Endothelial cell of umbilical vein (primary cell): ENCODE results near the gene TDRD5. TPM values are rescaled to one million over a fixed set of nuclear protein-coding genes. Genes with fewer than 3 reads are reported as not detected.

Experiments
- BruUV-seq: library from RNA; stranded (reverse); fragments of 400-500 nt; replicated peaks from 2 replicates; lab custom pipeline; 2021; lab: Mats Ljungman, UMichigan
- CTCF ChIA-PET: fragments of 300-600, 350-600 bp; sonication (Branson Sonifier 250); formaldehyde crosslinking; loops from one replicate; lab custom pipeline; 2021; ENCODE audit warnings: antibody characterized with exemption, inconsistent platforms; lab: Charles Lee
- POLR2A ChIA-PET: fragments of 300-600, 350-600 bp; sonication (Branson Sonifier 250); formaldehyde crosslinking; loops from one replicate; lab custom pipeline; 2021; ENCODE audit warnings: antibody characterized with exemption, inconsistent platforms; lab: Charles Lee
- DNase-seq: peaks from one replicate; pipeline ENCODE4 v3.0.0-alpha.2; 2011; ENCODE audit warnings: low read depth, low spot score
- FAIRE-seq: peaks from 2 replicates; lab custom pipeline; 2011; peaks lifted over from hg19 to GRCh38; lab: Jason Lieb, UNC
- H2AFZ ChIP-seq: 2 replicates; pipeline ENCODE4 v1.6.0; 2012; ENCODE audit warnings: low read depth, low read length, control low read depth, inconsistent platforms
- H3K27ac ChIP-seq: 2 replicates; pipeline ENCODE4 v1.5.1; 2011; ENCODE audit warnings: low read depth, mild to moderate bottlenecking, control low read depth, low read length, moderate library complexity; ENCODE audit not compliant: insufficient read depth
- H3K27me3 ChIP-seq, 2 experiments: 2 replicates each; pipeline versions ENCODE4 v1.6.0 to v1.6.1; 2011; ENCODE audit warnings: low read length in 2 of 2, mixed read lengths in 1 of 2; ENCODE audit not compliant: control insufficient read depth in 2 of 2, insufficient read depth in 2 of 2
- H3K36me3 ChIP-seq, 2 experiments: 2 replicates in 1 of 2; 3 replicates in 1 of 2; pipeline ENCODE4 v1.5.1; 2011; ENCODE audit warnings: low read length in 2 of 2, mild to moderate bottlenecking in 1 of 2, moderate library complexity in 1 of 2; ENCODE audit not compliant: control insufficient read depth in 2 of 2, insufficient read depth in 2 of 2; ENCODE audit errors: extremely low read depth in 1 of 2
- H3K4me1 ChIP-seq: 3 replicates; pipeline ENCODE4 v1.5.1; 2011; ENCODE audit warnings: mild to moderate bottlenecking, low read length; ENCODE audit not compliant: control insufficient read depth, insufficient read depth; ENCODE audit errors: extremely low read depth
- H3K4me2 ChIP-seq: 2 replicates; pipeline ENCODE4 v1.6.1; 2011; ENCODE audit warnings: low read length, control low read depth, mixed read lengths; ENCODE audit not compliant: insufficient read depth
- H3K4me3 ChIP-seq, 3 experiments: fragments of 200-600 bp in 1 of 3; sonication (generic), shearing (Covaris generic) in 1 of 3; replicated peaks in 1 of 3; 2 replicates each; pipeline ENCODE4 v1.5.1; 2011 to 2016; ENCODE audit warnings: control low read depth in 3 of 3, low read length in 3 of 3, mild to moderate bottlenecking in 2 of 3, inconsistent platforms in 1 of 3, low read depth in 1 of 3, moderate library complexity in 1 of 3; ENCODE audit not compliant: insufficient read depth in 1 of 3
- H3K79me2 ChIP-seq: 2 replicates; pipeline ENCODE4 v1.6.0; 2012; ENCODE audit warnings: low read length, inconsistent platforms; ENCODE audit not compliant: control insufficient read depth, insufficient read depth
- H3K9ac ChIP-seq: replicated peaks from 2 replicates; pipeline ENCODE3; 2011; ENCODE audit warnings: low read length, control low read depth; ENCODE audit not compliant: insufficient read depth; ENCODE audit errors: extremely low read depth
- H3K9me1 ChIP-seq: replicated peaks from 3 replicates; pipeline ENCODE4 v1.6.0; 2011; ENCODE audit warnings: mild to moderate bottlenecking, low read length; ENCODE audit not compliant: control insufficient read depth, insufficient read depth; ENCODE audit errors: extremely low read depth
- H3K9me3 ChIP-seq: replicated peaks from 2 replicates; pipeline ENCODE4 v1.5.1; 2012; ENCODE audit warnings: low read length, inconsistent platforms; ENCODE audit not compliant: control insufficient read depth, insufficient read depth
- H4K20me1 ChIP-seq: replicated peaks from 2 replicates; pipeline ENCODE3; 2011; ENCODE audit warnings: mild to moderate bottlenecking, low read length; ENCODE audit not compliant: control insufficient read depth, insufficient read depth; ENCODE audit errors: extremely low read depth
- EZH2 ChIP-seq: IDR thresholded peaks from 2 replicates; pipeline ENCODE4 v1.6.1; 2012; ENCODE audit warnings: borderline replicate concordance, low read depth, mild to moderate bottlenecking, moderate library complexity, low read length, inconsistent platforms; ENCODE audit not compliant: severe bottlenecking
- FOS ChIP-seq: IDR thresholded peaks from 2 replicates; pipeline ENCODE4 v1.6.1; 2011; ENCODE audit warnings: mild to moderate bottlenecking, low read length, moderate library complexity, borderline replicate concordance; ENCODE audit not compliant: insufficient read depth
- GATA2 ChIP-seq: IDR thresholded peaks from 2 replicates; pipeline ENCODE4 v1.7.0; 2011; ENCODE audit warnings: low read depth, mild to moderate bottlenecking, moderate library complexity, mixed read lengths, low read length; ENCODE audit not compliant: insufficient read length, insufficient read depth
- JUN ChIP-seq: IDR thresholded peaks from 2 replicates; pipeline ENCODE4 v1.6.1; 2011; ENCODE audit warnings: borderline replicate concordance, low read depth; ENCODE audit not compliant: insufficient read length, insufficient read depth
- MYC ChIP-seq: IDR thresholded peaks from one replicate; pipeline ENCODE4 v1.6.1; 2011; ENCODE audit warnings: mild to moderate bottlenecking, low read depth, low read length
- POLR2A ChIP-seq: IDR thresholded peaks from 2 replicates; pipeline ENCODE4 v1.6.1; 2012; ENCODE audit warnings: low read depth, mild to moderate bottlenecking, control low read depth, low read length
- POLR2AphosphoS5 ChIP-seq: IDR thresholded peaks from 2 replicates; pipeline ENCODE4 v1.6.1; 2012; ENCODE audit warnings: low read depth, mild to moderate bottlenecking, control low read depth, low read length, moderate library complexity; ENCODE audit not compliant: insufficient read depth
- dilution Hi-C: fragments of 300-500 bp; cut with MboI; formaldehyde crosslinking; loops from one replicate; pipeline ENCODE4 v1.15.0; 2019; ENCODE audit warnings: low sequenced_read_pairs; ENCODE audit not compliant: extremely low pct_ligation_motif_present
- intact Hi-C: fragments of 100-400 bp; cut with micrococcal nuclease; formaldehyde crosslinking; loops from one replicate; pipeline ENCODE4 v1.10.0; 2022
- polyA plus RNA-seq, 4 experiments: library from polyadenylated mRNA; depleted of rRNA in 3 of 4; stranded (reverse) in 3 of 4; unstranded in 1 of 4; fragments of >200 nt; gene quantifications; 2 replicates each; pipeline versions ENCODE4 v1.2.1 to v1.2.3, GENCODE V29; 2011 to 2012; ENCODE audit warnings: missing spikeins in 1 of 4
- total RNA-seq: library from RNA; stranded (reverse); gene quantifications from 2 replicates; pipeline ENCODE4 v1.2.3, GENCODE V29; 2021
- TF ChIP-seq, protein P1 (sequence below), 2 donors: IDR thresholded peaks; 1 replicate in 1 of 2; 2 replicates in 1 of 2; pipeline ENCODE4 v1.5.1; 2011; ENCODE audit warnings: low read length in 2 of 2, mild to moderate bottlenecking in 2 of 2, moderate library complexity in 2 of 2, control low read depth in 1 of 2, inconsistent platforms in 1 of 2, low read depth in 1 of 2; ENCODE audit not compliant: insufficient read depth in 1 of 2; ENCODE audit errors: extremely low read depth in 1 of 2
- TF ChIP-seq, protein P2 (sequence below): IDR thresholded peaks from 2 replicates; pipeline ENCODE4 v1.6.1; 2011; ENCODE audit not compliant: insufficient read depth, insufficient read length

The TDRD5 gene
- total and polyA plus RNA-seq, 2 donors (not counting 3 experiments of a cell fraction or from before 2014, with no cell fraction given), result not detected

DNA sequence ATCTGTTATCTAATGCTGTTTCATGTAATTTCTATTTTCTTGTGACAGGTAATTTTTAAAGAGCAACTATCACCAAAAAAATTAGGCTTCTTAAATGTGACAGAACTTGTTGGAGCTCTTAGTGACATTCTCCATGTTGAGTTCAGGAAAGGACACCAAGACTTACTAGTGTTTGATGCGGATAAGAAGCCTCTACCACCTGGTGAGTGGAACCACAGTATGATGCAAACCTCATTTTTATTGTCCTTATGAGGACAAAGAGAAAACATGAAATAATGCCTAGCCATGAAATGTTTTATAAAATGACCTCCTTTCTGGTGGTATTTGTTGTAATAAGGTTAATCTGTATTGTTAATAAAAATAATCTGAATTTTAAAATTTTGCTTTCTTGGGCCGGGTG is 39.1 kb downstream of the TDRD5 start:
- H3K27me3 ChIP-seq, result peaks cover 0 to 6% of the 10 kb centered on the region in 2 experiments
- no peaks in the 10 kb centered on the region for H3K9me3 ChIP-seq
- intact Hi-C loops, result no loop called here
- no peaks in the 10 kb centered on the region for H3K9me1 ChIP-seq
- no peak overlapping the region for H3K9ac ChIP-seq
- TF ChIP-seq GATA2 (no peak), MYC (no peak), FOS (no peak), POLR2A (no peak), JUN (no peak), POLR2AphosphoS5 (no peak), EZH2 (no peak)
- TF ChIP-seq, protein P1, sequence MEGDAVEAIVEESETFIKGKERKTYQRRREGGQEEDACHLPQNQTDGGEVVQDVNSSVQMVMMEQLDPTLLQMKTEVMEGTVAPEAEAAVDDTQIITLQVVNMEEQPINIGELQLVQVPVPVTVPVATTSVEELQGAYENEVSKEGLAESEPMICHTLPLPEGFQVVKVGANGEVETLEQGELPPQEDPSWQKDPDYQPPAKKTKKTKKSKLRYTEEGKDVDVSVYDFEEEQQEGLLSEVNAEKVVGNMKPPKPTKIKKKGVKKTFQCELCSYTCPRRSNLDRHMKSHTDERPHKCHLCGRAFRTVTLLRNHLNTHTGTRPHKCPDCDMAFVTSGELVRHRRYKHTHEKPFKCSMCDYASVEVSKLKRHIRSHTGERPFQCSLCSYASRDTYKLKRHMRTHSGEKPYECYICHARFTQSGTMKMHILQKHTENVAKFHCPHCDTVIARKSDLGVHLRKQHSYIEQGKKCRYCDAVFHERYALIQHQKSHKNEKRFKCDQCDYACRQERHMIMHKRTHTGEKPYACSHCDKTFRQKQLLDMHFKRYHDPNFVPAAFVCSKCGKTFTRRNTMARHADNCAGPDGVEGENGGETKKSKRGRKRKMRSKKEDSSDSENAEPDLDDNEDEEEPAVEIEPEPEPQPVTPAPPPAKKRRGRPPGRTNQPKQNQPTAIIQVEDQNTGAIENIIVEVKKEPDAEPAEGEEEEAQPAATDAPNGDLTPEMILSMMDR (IDR thresholded peaks at IDR 0.05; ENCODE audit: extremely low read depth in 1 of 2, insufficient read depth in 1 of 2, low read depth in 1 of 2, low read length in 2 of 2), result no peak
- TF ChIP-seq, protein P2, sequence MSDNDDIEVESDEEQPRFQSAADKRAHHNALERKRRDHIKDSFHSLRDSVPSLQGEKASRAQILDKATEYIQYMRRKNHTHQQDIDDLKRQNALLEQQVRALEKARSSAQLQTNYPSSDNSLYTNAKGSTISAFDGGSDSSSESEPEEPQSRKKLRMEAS, result no peak
- no peaks in the 10 kb centered on the region for H3K36me3 ChIP-seq
- H3K27ac ChIP-seq, result no peak overlapping the region
- no peaks in the 10 kb centered on the region for H4K20me1 ChIP-seq
- dilution Hi-C loops, result no loop called here
- ChIA-PET CTCF (no interaction called here), POLR2A (no interaction called here)
- FAIRE-seq (no peak), DNase-seq (no peak)
- H3K4me2 ChIP-seq, result no peak overlapping the region
- no peak overlapping the region for H2AFZ ChIP-seq
- H3K4me3 ChIP-seq, result no peak overlapping the region
- BruUV-seq, result no TSS peak
- no peaks in the 10 kb centered on the region for H3K79me2 ChIP-seq
- no peaks in the 10 kb centered on the region for H3K4me1 ChIP-seq
